ENCODE data around the gene UBE2E2. TPM values are rescaled to one million over a fixed set of nuclear protein-coding genes. Genes with fewer than 3 reads are reported as not detected.

UBE2E2 gene
- polyA plus RNA-seq, 1 donor from 2014 or later, result 19.8 TPM

- TF ChIP-seq SMC3 (conservative IDR thresholded peaks at IDR 0.05; ENCODE audit: poor library complexity) (no peak), EZH2 (IDR thresholded peaks at IDR 0.05; ENCODE audit: borderline replicate concordance, insufficient read depth, low read length, poor library complexity, severe bottlenecking) (no peak), POLR2AphosphoS5 (IDR thresholded peaks at IDR 0.05) (no peak), MXI1 (conservative IDR thresholded peaks at IDR 0.05; ENCODE audit: poor library complexity, severe bottlenecking) (no peak), TAF1 (IDR thresholded peaks at IDR 0.05; ENCODE audit: low read depth) (no peak)
- Histone ChIP-seq H4K20me1 (ENCODE audit: insufficient read depth) (no peaks in the 10 kb centered on the region), H3K79me2 (replicated peaks; ENCODE audit: insufficient read depth, low read length) (no peaks in the 10 kb centered on the region), H3K36me3 (ENCODE audit: insufficient read depth, low read length) (no peaks in the 10 kb centered on the region), H3F3A (ENCODE audit: insufficient read depth, low read length, poor library complexity, severe bottlenecking) (no peaks in the 10 kb centered on the region), H3K27me3 (ENCODE audit: insufficient read depth, low read depth, low read length) (no peaks in the 10 kb centered on the region), H3K9ac (ENCODE audit: low read length) (no peak overlapping the region), H3K4me3 (ENCODE audit: low read length) (no peak overlapping the region), H2AFZ (ENCODE audit: low read depth, low read length) (no peak overlapping the region), H3K9me3 (ENCODE audit: low read length) (no peaks in the 10 kb centered on the region), H3K27ac (ENCODE audit: low read length) (no peak overlapping the region), H3K4me2 (ENCODE audit: low read length) (no peak overlapping the region), H3K9me2 (ENCODE audit: insufficient read depth, low read length) (no peaks in the 10 kb centered on the region)
These were observed 186.6 kb downstream of the UBE2E2 start for GRCh38 chr3:23389686-23390085.

GRCh38 chr3:23390446-23390845 lies 187.3 kb downstream of the UBE2E2 start:
- Histone ChIP-seq H4K20me1 (ENCODE audit: insufficient read depth) (no peaks in the 10 kb centered on the region), H3K4me2 (ENCODE audit: low read length) (no peak overlapping the region), H3K27ac (ENCODE audit: low read length) (no peak overlapping the region), H3K9ac (ENCODE audit: low read length) (no peak overlapping the region), H3K9me3 (ENCODE audit: low read length) (no peaks in the 10 kb centered on the region), H3K9me2 (ENCODE audit: insufficient read depth, low read length) (no peaks in the 10 kb centered on the region), H2AFZ (ENCODE audit: low read depth, low read length) (no peak overlapping the region), H3K27me3 (ENCODE audit: insufficient read depth, low read depth, low read length) (no peaks in the 10 kb centered on the region), H3K36me3 (ENCODE audit: insufficient read depth, low read length) (no peaks in the 10 kb centered on the region), H3K4me3 (ENCODE audit: low read length) (no peak overlapping the region), H3K79me2 (replicated peaks; ENCODE audit: insufficient read depth, low read length) (no peaks in the 10 kb centered on the region), H3F3A (ENCODE audit: insufficient read depth, low read length, poor library complexity, severe bottlenecking) (no peaks in the 10 kb centered on the region)
- no peak for TF ChIP-seq POLR2AphosphoS5 (IDR thresholded peaks at IDR 0.05)
- no peak for TF ChIP-seq EP300 (conservative IDR thresholded peaks at IDR 0.05; ENCODE audit: poor library complexity, severe bottlenecking)

GRCh38 chr3:23390989-23391553 lies 187.9 kb downstream of the UBE2E2 start:
- no peaks in the 10 kb centered on the region for H4K20me1 ChIP-seq (ENCODE audit: insufficient read depth)
- H3K9me3 ChIP-seq (ENCODE audit: low read length), result no peaks in the 10 kb centered on the region
- no peak overlapping the region for H3K4me3 ChIP-seq (ENCODE audit: low read length)
- no peak overlapping the region for H3K27ac ChIP-seq (ENCODE audit: low read length)
- no peaks in the 10 kb centered on the region for H3K27me3 ChIP-seq (ENCODE audit: insufficient read depth, low read depth, low read length)
- H3K79me2 ChIP-seq (replicated peaks; ENCODE audit: insufficient read depth, low read length), result no peaks in the 10 kb centered on the region
- H2AFZ ChIP-seq (ENCODE audit: low read depth, low read length), result no peak overlapping the region
- no peak overlapping the region for H3K9ac ChIP-seq (ENCODE audit: low read length)
- H3K4me2 ChIP-seq (ENCODE audit: low read length), result no peak overlapping the region
- no peaks in the 10 kb centered on the region for H3K36me3 ChIP-seq (ENCODE audit: insufficient read depth, low read length)
- TF ChIP-seq POLR2AphosphoS5 (IDR thresholded peaks at IDR 0.05), result no peak
- TF ChIP-seq EZH2 (IDR thresholded peaks at IDR 0.05; ENCODE audit: borderline replicate concordance, insufficient read depth, low read length, poor library complexity, severe bottlenecking), result no peak
- TF ChIP-seq TAF1 (IDR thresholded peaks at IDR 0.05; ENCODE audit: low read depth), result no peak
- TF ChIP-seq REST (IDR thresholded peaks at IDR 0.05; ENCODE audit: borderline replicate concordance), result no peak
- no peak for TF ChIP-seq RAD21 (conservative IDR thresholded peaks at IDR 0.05)
- no peak for TF ChIP-seq CTCF (IDR thresholded peaks at IDR 0.05; ENCODE audit: poor library complexity, severe bottlenecking)
- TF ChIP-seq MXI1 (conservative IDR thresholded peaks at IDR 0.05; ENCODE audit: poor library complexity, severe bottlenecking), result no peak
- no peaks in the 10 kb centered on the region for H3F3A ChIP-seq (ENCODE audit: insufficient read depth, low read length, poor library complexity, severe bottlenecking)
- no peaks in the 10 kb centered on the region for H3K9me2 ChIP-seq (ENCODE audit: insufficient read depth, low read length)
